ENCODE data around the gene VAT1.

- TF ChIP-seq CTCF (IDR thresholded peaks at IDR 0.05): no peak
- no peak for TF ChIP-seq POLR2AphosphoS5 (IDR thresholded peaks at IDR 0.05)
Measured at GRCh38 chr17:43070872-43071271, 48.7 kb upstream of the VAT1 start.

All from gastroesophageal sphincter (tissue), 3 donors.